Gastroesophageal sphincter (tissue), 4 donors: ENCODE measurements around the gene NUP153. TPM values are rescaled to one million over a fixed set of nuclear protein-coding genes. Genes with fewer than 3 reads are reported as not detected.
"Not testable (repeated sequence)": the region's sequence is repeated elsewhere in the genome, so short reads cannot be mapped to it uniquely, and the experiment has no call there.

Experiments
- ATAC-seq: fragments of 150-250 bp; one replicate; pipeline ENCODE4 v1.9.1; 2016; ENCODE audit warnings: mild to moderate bottlenecking, moderate library complexity
- H3K27ac ChIP-seq, 4 donors: fragments of 200-600 bp; sonication (generic) in 3 of 4; 1 replicate in 3 of 4; 2 replicates in 1 of 4; pipeline ENCODE4 v1.5.1; 2016 to 2019
- H3K27me3 ChIP-seq: fragments of 200-600 bp; sonication (generic); one replicate; pipeline ENCODE4 v1.5.1; 2019
- H3K36me3 ChIP-seq, 2 donors: fragments of 200-600 bp; sonication (generic); one replicate each; pipeline ENCODE4 v1.5.1; 2019; ENCODE audit warnings: control low read depth in 1 of 2
- H3K4me1 ChIP-seq, 3 donors: fragments of 200-600 bp; sonication (generic); 1 replicate in 2 of 3; 2 replicates in 1 of 3; pipeline ENCODE4 v1.5.1; 2016 to 2019; ENCODE audit warnings: control low read depth in 2 of 3
- H3K4me3 ChIP-seq, 2 donors: fragments of 200-600 bp; sonication (generic); one replicate each; pipeline ENCODE4 v1.5.1; 2019; ENCODE audit warnings: mild to moderate bottlenecking in 1 of 2, moderate library complexity in 1 of 2
- H3K9me3 ChIP-seq, 3 donors: fragments of 200-600 bp; sonication (generic); one replicate each; pipeline ENCODE4 v1.5.1; 2017 to 2019; ENCODE audit warnings: control low read depth in 2 of 3
- EP300 ChIP-seq: sonication (generic); formaldehyde crosslinking; IDR thresholded peaks from one replicate; pipeline ENCODE4 v1.6.1; 2017; ENCODE audit warnings: antibody characterized with exemption, mild to moderate bottlenecking
- POLR2A ChIP-seq, 2 donors: fragments of 450-650 bp; IDR thresholded peaks; one replicate each; pipeline ENCODE4 v1.6.1; 2017; ENCODE audit warnings: antibody characterized with exemption in 2 of 2, mild to moderate bottlenecking in 2 of 2, moderate library complexity in 1 of 2
- POLR2AphosphoS5 ChIP-seq: sonication (generic); formaldehyde crosslinking; IDR thresholded peaks from one replicate; pipeline ENCODE4 v1.6.1; 2017; ENCODE audit warnings: antibody characterized with exemption
- WGBS, 2 donors: methylation state at CpG; one replicate each; pipeline ENCODE4 v1.1.5; 2018; ENCODE audit warnings: low coverage in 1 of 2; 5-methylcytosine and 5-hydroxymethylcytosine counted together
- total RNA-seq, 4 donors: library from RNA; depleted of rRNA; stranded (reverse); fragments of >200 nt; gene quantifications; one replicate each; pipeline ENCODE4 v1.1.0, GENCODE V29; 2016
- TF ChIP-seq, protein P1 (sequence below), 4 experiments: fragments of 200-600 bp in 2 of 4; fragments of 450-650 bp in 2 of 4; sonication (generic) in 1 of 4; IDR thresholded peaks; one replicate each; pipeline ENCODE4 v1.5.1; 2017 to 2019; ENCODE audit warnings: antibody characterized with exemption in 4 of 4, mild to moderate bottlenecking in 2 of 4, moderate library complexity in 2 of 4

Gene NUP153
- total RNA-seq, 4 donors from 2014 or later = 28.8 to 41.6 (median 31.2) TPM

DNA sequence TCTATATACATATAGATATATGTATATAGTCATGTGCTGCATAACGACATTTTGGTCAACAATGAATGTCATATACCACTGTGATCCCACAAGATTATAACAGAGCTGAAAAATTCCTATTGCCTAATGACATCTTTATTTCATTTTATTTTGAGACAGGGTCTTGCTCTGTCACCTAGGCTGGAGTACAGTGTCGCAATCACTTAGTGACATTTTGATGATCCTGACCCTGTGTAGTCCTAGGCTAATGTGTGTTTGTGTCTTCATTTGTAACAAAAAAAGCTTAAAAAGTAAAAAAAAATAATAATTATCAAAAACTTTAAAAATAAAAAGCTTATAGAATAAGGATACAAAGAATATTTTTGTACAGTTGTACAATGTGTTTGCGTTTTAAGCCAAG lies 110.6 kb downstream of the NUP153 start:
- Histone ChIP-seq H3K4me1 (peaks cover 0 to 7% (median 0%) of the 10 kb centered on the region in 3 donors), H3K27me3 (no peaks in the 10 kb centered on the region), H3K36me3 (no peaks in the 10 kb centered on the region), H3K9me3 (no peaks in the 10 kb centered on the region), H3K4me3 (no peak overlapping the region), H3K27ac (no peak overlapping the region)
- 86 to 88% methylated on average over 3 of the region's 3 CpGs for WGBS, 2 donors
- ATAC-seq = no peak
- TF ChIP-seq POLR2AphosphoS5 (no peak), POLR2A (IDR thresholded peaks at IDR 0.05) (no peak), EP300 (no peak)
- TF ChIP-seq, protein P1, sequence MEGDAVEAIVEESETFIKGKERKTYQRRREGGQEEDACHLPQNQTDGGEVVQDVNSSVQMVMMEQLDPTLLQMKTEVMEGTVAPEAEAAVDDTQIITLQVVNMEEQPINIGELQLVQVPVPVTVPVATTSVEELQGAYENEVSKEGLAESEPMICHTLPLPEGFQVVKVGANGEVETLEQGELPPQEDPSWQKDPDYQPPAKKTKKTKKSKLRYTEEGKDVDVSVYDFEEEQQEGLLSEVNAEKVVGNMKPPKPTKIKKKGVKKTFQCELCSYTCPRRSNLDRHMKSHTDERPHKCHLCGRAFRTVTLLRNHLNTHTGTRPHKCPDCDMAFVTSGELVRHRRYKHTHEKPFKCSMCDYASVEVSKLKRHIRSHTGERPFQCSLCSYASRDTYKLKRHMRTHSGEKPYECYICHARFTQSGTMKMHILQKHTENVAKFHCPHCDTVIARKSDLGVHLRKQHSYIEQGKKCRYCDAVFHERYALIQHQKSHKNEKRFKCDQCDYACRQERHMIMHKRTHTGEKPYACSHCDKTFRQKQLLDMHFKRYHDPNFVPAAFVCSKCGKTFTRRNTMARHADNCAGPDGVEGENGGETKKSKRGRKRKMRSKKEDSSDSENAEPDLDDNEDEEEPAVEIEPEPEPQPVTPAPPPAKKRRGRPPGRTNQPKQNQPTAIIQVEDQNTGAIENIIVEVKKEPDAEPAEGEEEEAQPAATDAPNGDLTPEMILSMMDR (IDR thresholded peaks at IDR 0.05) = no peak

DNA sequence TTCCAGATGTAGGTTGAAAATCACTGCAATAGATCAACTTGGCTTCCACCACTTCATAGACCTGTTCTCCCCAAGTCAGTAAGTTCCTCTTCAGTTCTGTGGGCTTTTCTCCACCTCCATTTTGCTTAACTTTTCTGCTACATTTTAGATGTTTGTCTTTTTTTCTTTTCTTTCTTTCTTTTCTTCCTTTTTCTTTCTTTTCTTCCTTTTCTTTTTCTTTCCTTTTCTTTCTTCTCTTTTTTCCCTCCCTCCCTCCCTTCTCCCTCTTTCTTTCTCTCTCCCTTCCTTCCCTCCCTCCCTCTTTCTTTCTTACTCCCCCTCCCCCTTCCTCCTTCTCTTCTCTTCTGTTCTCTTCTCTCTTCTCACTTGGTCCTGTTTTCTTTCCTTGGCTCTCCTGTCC lies 113.5 kb downstream of the NUP153 start:
- Histone ChIP-seq H3K4me3 (no peak overlapping the region), H3K36me3 (no peaks in the 10 kb centered on the region), H3K9me3 (no peaks in the 10 kb centered on the region), H3K4me1 (no peaks in the 10 kb centered on the region), H3K27me3 (no peaks in the 10 kb centered on the region), H3K27ac (no peak overlapping the region)
- no peak for TF ChIP-seq POLR2A (IDR thresholded peaks at IDR 0.05)
- no peak for ATAC-seq

DNA sequence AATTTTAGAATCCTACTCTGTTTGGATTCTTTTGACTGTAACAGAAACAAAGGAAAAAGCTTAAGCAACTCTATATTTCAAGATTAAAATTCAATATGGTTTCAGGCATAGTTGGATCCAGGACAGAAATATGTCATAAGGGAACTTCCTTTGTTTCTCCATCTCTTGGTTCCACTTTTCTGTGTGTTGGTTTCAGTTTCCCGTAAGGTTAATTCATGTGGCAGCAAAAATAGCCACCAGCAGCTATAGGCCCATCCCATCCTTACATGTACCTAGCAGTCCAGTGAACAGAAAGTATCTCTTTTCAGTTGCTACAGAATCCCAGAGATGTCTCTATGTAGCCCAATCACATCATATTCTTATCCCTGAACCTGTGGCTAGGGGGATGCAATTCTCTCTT lies 115.4 kb downstream of the NUP153 start:
- no peak for ATAC-seq
- Histone ChIP-seq H3K9me3 (no peaks in the 10 kb centered on the region), H3K4me3 (no peak overlapping the region), H3K27ac (no peak overlapping the region), H3K4me1 (no peaks in the 10 kb centered on the region), H3K27me3 (no peaks in the 10 kb centered on the region), H3K36me3 (no peaks in the 10 kb centered on the region)
- WGBS, 2 donors = 64 to 88% methylated on average over 1 of the region's 1 CpG
- TF ChIP-seq POLR2A (IDR thresholded peaks at IDR 0.05) (no peak), EP300 (no peak), POLR2AphosphoS5 (no peak)
- TF ChIP-seq, protein P1 (IDR thresholded peaks at IDR 0.05) = no peak

DNA sequence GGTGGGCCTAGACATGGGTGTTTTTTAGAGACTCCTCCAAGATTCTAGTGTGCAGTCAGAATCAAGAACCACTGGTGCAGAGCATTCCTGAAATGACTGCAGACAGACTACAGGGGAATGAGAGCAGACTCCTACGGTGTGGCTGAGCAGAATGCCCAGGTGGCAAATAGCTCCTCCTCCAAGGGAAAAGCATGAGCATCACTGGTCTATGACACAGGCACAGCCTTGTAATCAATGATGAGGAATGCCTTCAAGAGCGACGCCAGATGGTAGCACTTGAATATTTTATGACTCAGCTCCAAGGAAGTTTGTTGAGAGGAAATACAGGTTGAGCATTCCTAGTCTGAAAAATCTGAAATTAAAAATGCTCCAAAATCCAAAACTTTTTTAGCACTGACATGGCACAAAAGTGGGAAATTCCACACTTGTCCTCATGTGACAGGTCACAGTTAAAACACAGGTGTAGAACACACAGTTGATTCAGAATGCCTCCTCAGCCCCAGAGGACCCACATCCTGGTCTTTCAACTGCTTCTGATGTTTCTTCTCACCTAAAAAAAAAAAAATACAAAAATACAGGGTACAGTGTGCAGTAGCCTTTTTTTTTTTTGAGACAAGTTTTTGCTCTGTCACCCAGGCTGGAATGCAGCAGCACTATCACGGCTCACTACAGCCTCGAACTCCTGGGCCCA lies 117.2 kb downstream of the NUP153 start:
- ATAC-seq = peak; percentile 5
- H3K4me1 ChIP-seq = peaks cover 0 to 2% (median 0%) of the 10 kb centered on the region in 3 donors
- TF ChIP-seq, protein P1 (IDR thresholded peaks at IDR 0.05) = no peak
- TF ChIP-seq EP300 = no peak
- no peak overlapping the region for H3K4me3 ChIP-seq
- no peaks in the 10 kb centered on the region for H3K27me3 ChIP-seq
- H3K9me3 ChIP-seq = no peaks in the 10 kb centered on the region
- H3K36me3 ChIP-seq = no peaks in the 10 kb centered on the region
- 62 to 70% methylated on average over 4 to 5 of the region's 5 CpGs for WGBS, 2 donors
- no peak overlapping the region for H3K27ac ChIP-seq

DNA sequence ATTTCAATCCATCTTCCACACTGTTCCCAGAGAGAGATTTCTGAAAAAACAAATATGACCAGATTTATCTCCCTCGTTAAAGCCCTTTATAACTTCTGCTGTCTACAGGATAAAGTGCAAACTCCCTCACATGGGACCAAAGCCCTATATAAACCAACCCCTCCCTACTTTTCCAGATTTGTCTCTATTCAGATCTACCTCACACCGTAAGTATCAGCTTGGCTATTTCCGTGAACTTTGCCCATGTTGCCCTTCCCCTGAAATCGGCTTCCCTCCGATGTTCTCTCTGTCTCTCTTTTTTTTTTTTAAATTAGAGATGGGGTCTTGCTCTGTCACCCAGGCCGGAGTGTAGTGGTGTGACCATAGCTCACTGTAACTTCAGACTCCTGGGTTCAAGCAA lies 118.7 kb downstream of the NUP153 start:
- TF ChIP-seq POLR2AphosphoS5 (no peak), POLR2A (IDR thresholded peaks at IDR 0.05) (no peak), EP300 (no peak)
- TF ChIP-seq, protein P1 (IDR thresholded peaks at IDR 0.05) = no peak
- WGBS, 2 donors = 90 to 91% methylated on average over 6 of the region's 6 CpGs

DNA sequence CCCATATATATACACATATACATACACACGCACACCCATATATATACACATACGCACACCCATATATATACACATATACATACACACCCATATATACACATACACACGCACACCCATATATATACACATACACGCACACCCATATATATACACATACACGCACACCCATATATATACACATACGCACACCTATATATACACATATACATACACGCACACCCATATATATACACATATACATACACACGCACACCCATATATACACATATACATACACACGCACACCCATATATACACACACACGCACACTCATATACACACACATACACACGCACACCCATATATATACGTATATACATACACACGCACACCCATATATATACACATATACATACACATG lies 120.1 kb downstream of the NUP153 start:
- ATAC-seq, H3K27ac ChIP-seq, H3K36me3 ChIP-seq, H3K27me3 ChIP-seq, H3K4me3 ChIP-seq, H3K9me3 ChIP-seq: not testable (repeated sequence)
- H3K4me1 ChIP-seq = peaks cover 4 to 16% (median 6%) of the 10 kb centered on the region in 3 donors
- WGBS, 2 donors = 85% methylated on average over 12 to 13 of the region's 13 CpGs

More for the DNA sequence above, 118.7 kb downstream of the NUP153 start:
- H3K4me3 ChIP-seq = no peak overlapping the region
- no peak overlapping the region for H3K27ac ChIP-seq
- no peaks in the 10 kb centered on the region for H3K9me3 ChIP-seq
- H3K27me3 ChIP-seq = no peaks in the 10 kb centered on the region
- H3K36me3 ChIP-seq = no peaks in the 10 kb centered on the region
- peaks cover 4 to 15% (median 6%) of the 10 kb centered on the region in 3 donors for H3K4me1 ChIP-seq
- no peak for ATAC-seq
